T-helper 2 cell (primary cell): ENCODE measurements around the gene TMEM134.
"Not testable (repeated sequence)": the region's sequence is repeated elsewhere in the genome, so short reads cannot be mapped to it uniquely, and the experiment has no call there.

Experiments
- DNase-seq, 5 experiments: peaks; one replicate each; pipeline versions ENCODE4 v3.0.0 to v3.0.0-alpha.2; 2012 to 2022

TMEM134 gene

GRCh38 chr11:67485873-67486361 is 16.9 kb upstream of the TMEM134 start:
- DNase-seq, result peak in 2 of 5 experiments; percentile 60 to 85

GRCh38 chr11:67484847-67485311 is 15.8 kb upstream of the TMEM134 start:
- DNase-seq, result peak in 3 of 5 experiments; percentile 46 to 82 (median 47)

- DNase-seq, result peak in 2 of 5 experiments; percentile 63 to 93
These were observed 15.0 kb upstream of the TMEM134 start for GRCh38 chr11:67483831-67484665.

GRCh38 chr11:67482827-67483798 is 14.1 kb upstream of the TMEM134 start, which contains the start of gene AIP:
TSS of gene AIP (plus strand) at chr11:67483026. CDS start at chr11:67483159, 133 bp downstream.
- DNase-seq, result peak; percentile 84 to 99 (median 96)

GRCh38 chr11:67482275-67482826 is 13.3 kb upstream of the TMEM134 start:
- peak in 1 of 5 experiments; percentile 55 for DNase-seq

- not testable (repeated sequence) for DNase-seq
These were observed 8.4 kb upstream of the TMEM134 start for GRCh38 chr11:67477344-67478050.

GRCh38 chr11:67476692-67477091 is 7.6 kb upstream of the TMEM134 start:
- not testable (repeated sequence) for DNase-seq

- no peak for DNase-seq
These were observed 3.8 kb upstream of the TMEM134 start for GRCh38 chr11:67472882-67473281.

- DNase-seq, result no peak
These were observed 1.4 kb upstream of the TMEM134 start for GRCh38 chr11:67470337-67471002.

GRCh38 chr11:67469508-67469811 is 409 bp upstream of the TMEM134 start:
- no peak for DNase-seq

GRCh38 chr11:67468456-67468758 is 644 bp downstream of the TMEM134 start:
- no peak for DNase-seq

- no peak for DNase-seq
These were observed 995 bp downstream of the TMEM134 start for GRCh38 chr11:67468056-67468455.

- DNase-seq, result no peak
These were observed 1.9 kb downstream of the TMEM134 start for GRCh38 chr11:67466962-67467771.

GRCh38 chr11:67466367-67466766 is 2.7 kb downstream of the TMEM134 start:
- no peak for DNase-seq

- DNase-seq, result not testable (repeated sequence)
These were observed 3.5 kb downstream of the TMEM134 start for GRCh38 chr11:67465530-67465929.

GRCh38 chr11:67465189-67465510 is 3.9 kb downstream of the TMEM134 start:
- no peak for DNase-seq

GRCh38 chr11:67464411-67465188 is 4.5 kb downstream of the TMEM134 start:
- peak; percentile 84 to 96 (median 90) for DNase-seq

GRCh38 chr11:67463680-67464410 is 5.2 kb downstream of the TMEM134 start:
- DNase-seq, result no peak

- DNase-seq, result no peak
These were observed 5.9 kb downstream of the TMEM134 start for GRCh38 chr11:67463186-67463585.
